KMS-11 (cell line): ENCODE results near the gene ONECUT3.
"Not testable (repeated sequence)": the region's sequence is repeated elsewhere in the genome, so short reads cannot be mapped to it uniquely, and the experiment has no call there.

ENCODE experiments used
- H2AFZ ChIP-seq: fragments of 200-600 bp; sonication (generic); 2 replicates; pipeline ENCODE4 v1.6.1; 2016; ENCODE audit warnings: antibody characterized with exemption, mixed run types, low read depth
- H3K27ac ChIP-seq: fragments of 200-600 bp; sonication (generic); 2 replicates; pipeline ENCODE4 v1.6.1; 2016; ENCODE audit warnings: mild to moderate bottlenecking, mixed run types
- H3K27me3 ChIP-seq: fragments of 200-600 bp; sonication (generic); 2 replicates; pipeline ENCODE4 v1.6.1; 2017; ENCODE audit warnings: mild to moderate bottlenecking, low read depth, mixed run types, moderate library complexity; ENCODE audit not compliant: insufficient read depth
- H3K36me3 ChIP-seq: fragments of 200-600 bp; sonication (generic); 2 replicates; pipeline ENCODE4 v1.6.1; 2017; ENCODE audit warnings: mild to moderate bottlenecking, mixed run types; ENCODE audit not compliant: insufficient read depth
- H3K4me1 ChIP-seq: fragments of 200-600 bp; sonication (generic); 2 replicates; pipeline ENCODE4 v1.6.1; 2016; ENCODE audit warnings: mild to moderate bottlenecking, low read depth, mixed run types; ENCODE audit not compliant: poor library complexity, severe bottlenecking
- H3K4me2 ChIP-seq: fragments of 200-600 bp; sonication (generic); 2 replicates; pipeline ENCODE4 v1.7.0; 2016; ENCODE audit warnings: mild to moderate bottlenecking, mixed run types
- H3K4me3 ChIP-seq: fragments of 200-600 bp; sonication (generic); IDR thresholded peaks from 2 replicates; pipeline ENCODE4 v1.6.1; 2017; ENCODE audit warnings: low read depth, low read length, mixed read lengths; ENCODE audit not compliant: insufficient read depth
- H3K79me2 ChIP-seq: fragments of 200-600 bp; sonication (generic); 2 replicates; pipeline ENCODE4 v1.6.1; 2016; ENCODE audit warnings: low read depth, mixed run types; ENCODE audit not compliant: insufficient read depth
- H3K9ac ChIP-seq: fragments of 200-600 bp; sonication (generic); 2 replicates; pipeline ENCODE4 v1.6.1; 2016; ENCODE audit warnings: mild to moderate bottlenecking, mixed run types
- H4K20me1 ChIP-seq: fragments of 200-600 bp; sonication (generic); 2 replicates; pipeline ENCODE4 v1.6.1; 2016; ENCODE audit warnings: mild to moderate bottlenecking, mixed run types; ENCODE audit not compliant: insufficient read depth
- CTCF ChIP-seq: fragments of 200-600 bp; sonication (generic); conservative IDR thresholded peaks from 2 replicates; pipeline ENCODE4 v1.6.1; 2017; ENCODE audit warnings: low read depth, mild to moderate bottlenecking, antibody characterized with exemption, low read length, moderate library complexity, mixed read lengths

The ONECUT3 gene

GRCh38 chr19:1790054-1790792, 36.9 kb downstream of the ONECUT3 start:
- H3K4me3 ChIP-seq = no peak overlapping the region
- no peak overlapping the region for H2AFZ ChIP-seq
- H3K4me2 ChIP-seq = no peak overlapping the region
- TF ChIP-seq CTCF = no peak
- H3K36me3 ChIP-seq = no peaks in the 10 kb centered on the region
- H3K79me2 ChIP-seq = no peaks in the 10 kb centered on the region
- no peaks in the 10 kb centered on the region for H4K20me1 ChIP-seq
- no peak overlapping the region for H3K27ac ChIP-seq
- no peaks in the 10 kb centered on the region for H3K4me1 ChIP-seq
- H3K9ac ChIP-seq = no peak overlapping the region
- peaks cover 51% of the 10 kb centered on the region for H3K27me3 ChIP-seq

- no peak overlapping the region for H3K9ac ChIP-seq
- no peak for TF ChIP-seq CTCF
- H3K4me2 ChIP-seq = no peak overlapping the region
- H3K4me1 ChIP-seq = no peaks in the 10 kb centered on the region
- H3K79me2 ChIP-seq = no peaks in the 10 kb centered on the region
- no peaks in the 10 kb centered on the region for H4K20me1 ChIP-seq
- no peaks in the 10 kb centered on the region for H3K36me3 ChIP-seq
- no peak overlapping the region for H2AFZ ChIP-seq
- H3K27ac ChIP-seq = no peak overlapping the region
- H3K4me3 ChIP-seq = no peak overlapping the region
- peaks cover 55% of the 10 kb centered on the region for H3K27me3 ChIP-seq
Observed at GRCh38 chr19:1791879-1792278, 38.6 kb downstream of the ONECUT3 start.

GRCh38 chr19:1794424-1795172, 41.3 kb downstream of the ONECUT3 start:
- peaks cover 67% of the 10 kb centered on the region for H3K27me3 ChIP-seq
- no peaks in the 10 kb centered on the region for H3K36me3 ChIP-seq
- H3K4me1 ChIP-seq = no peaks in the 10 kb centered on the region
- no peak overlapping the region for H2AFZ ChIP-seq
- no peaks in the 10 kb centered on the region for H3K79me2 ChIP-seq
- no peak overlapping the region for H3K4me3 ChIP-seq
- no peak overlapping the region for H3K4me2 ChIP-seq
- no peak overlapping the region for H3K27ac ChIP-seq
- no peak for TF ChIP-seq CTCF
- no peaks in the 10 kb centered on the region for H4K20me1 ChIP-seq
- no peak overlapping the region for H3K9ac ChIP-seq

GRCh38 chr19:1796395-1797142, 43.3 kb downstream of the ONECUT3 start:
- peaks cover 73% of the 10 kb centered on the region for H3K27me3 ChIP-seq
- TF ChIP-seq CTCF = no peak
- no peak overlapping the region for H3K9ac ChIP-seq
- H4K20me1 ChIP-seq = no peaks in the 10 kb centered on the region
- no peaks in the 10 kb centered on the region for H3K4me1 ChIP-seq
- H3K36me3 ChIP-seq = no peaks in the 10 kb centered on the region
- H3K79me2 ChIP-seq = no peaks in the 10 kb centered on the region
- H3K4me3 ChIP-seq = no peak overlapping the region
- H3K4me2 ChIP-seq = no peak overlapping the region
- H3K27ac ChIP-seq = no peak overlapping the region
- H2AFZ ChIP-seq = no peak overlapping the region

- H3K4me1 ChIP-seq, H3K36me3 ChIP-seq, H3K9ac ChIP-seq, H3K4me2 ChIP-seq, H4K20me1 ChIP-seq, H3K4me3 ChIP-seq, H3K79me2 ChIP-seq, H3K27ac ChIP-seq, H2AFZ ChIP-seq: not testable (repeated sequence)
- H3K27me3 ChIP-seq = peaks cover 68% of the 10 kb centered on the region
Observed at GRCh38 chr19:1797313-1797712, 44.0 kb downstream of the ONECUT3 start.
